Activated CD8-positive, alpha-beta memory T cell treated with anti-CD3 and anti-CD28 coated beads for 4 hours (primary cell): ENCODE results near the gene CLCN6.

Experiments used
- DNase-seq, 2 donors: peaks; one replicate each; pipeline ENCODE4 v3.0.0-alpha.2; 2020; ENCODE audit warnings: low read depth in 2 of 2

CLCN6 gene

GRCh38 chr1:11850156-11850555, 44.2 kb downstream of the CLCN6 start:
- no peak for DNase-seq

GRCh38 chr1:11851180-11851579, 45.2 kb downstream of the CLCN6 start:
- DNase-seq, result no peak

GRCh38 chr1:11854519-11854918, 48.5 kb downstream of the CLCN6 start:
- no peak for DNase-seq

GRCh38 chr1:11855430-11855829, 49.4 kb downstream of the CLCN6 start:
- DNase-seq, result no peak

GRCh38 chr1:11856698-11857097, 50.7 kb downstream of the CLCN6 start:
- DNase-seq, result no peak

- no peak for DNase-seq
Observed at GRCh38 chr1:11857164-11857851, 51.3 kb downstream of the CLCN6 start.

- DNase-seq, result no peak
Observed at GRCh38 chr1:11858158-11858557, 52.2 kb downstream of the CLCN6 start.

- DNase-seq, result no peak
Observed at GRCh38 chr1:11858613-11858967, 52.6 kb downstream of the CLCN6 start, which contains the start of gene NPPB. NPPB (minus strand) TSS chr1:11858945; CDS start chr1:11858833, 112 bp downstream.

- peak; percentile 21 to 26 for DNase-seq
Observed at GRCh38 chr1:11858968-11859871, 53.2 kb downstream of the CLCN6 start.

- DNase-seq, result no peak
Observed at GRCh38 chr1:11860083-11860482, 54.1 kb downstream of the CLCN6 start.

GRCh38 chr1:11860587-11860986, 54.6 kb downstream of the CLCN6 start:
- DNase-seq, result no peak

- no peak for DNase-seq
Observed at GRCh38 chr1:11862890-11863289, 56.9 kb downstream of the CLCN6 start.

- no peak for DNase-seq
Observed at GRCh38 chr1:11868331-11868980, 62.5 kb downstream of the CLCN6 start.

- no peak for DNase-seq
Observed at GRCh38 chr1:11869104-11869503, 63.1 kb downstream of the CLCN6 start.

GRCh38 chr1:11869650-11870207, 63.7 kb downstream of the CLCN6 start:
- DNase-seq, result no peak

- DNase-seq, result no peak
Observed at GRCh38 chr1:11872545-11872944, 66.6 kb downstream of the CLCN6 start.

GRCh38 chr1:11873395-11874257, 67.6 kb downstream of the CLCN6 start:
- DNase-seq, result no peak

- DNase-seq, result no peak
Observed at GRCh38 chr1:11874258-11874562, 68.2 kb downstream of the CLCN6 start.

GRCh38 chr1:11874624-11875023, 68.6 kb downstream of the CLCN6 start:
- DNase-seq, result no peak

GRCh38 chr1:11875094-11875493, 69.1 kb downstream of the CLCN6 start:
- DNase-seq, result no peak

- no peak for DNase-seq
Observed at GRCh38 chr1:11877074-11877473, 71.1 kb downstream of the CLCN6 start.
